MV-4-11 (cell line): ENCODE results near the gene GNAL.
"Not testable (repeated sequence)": the region's sequence is repeated elsewhere in the genome, so short reads cannot be mapped to it uniquely, and the experiment has no call there.

Experiments
- DNase-seq: peaks from one replicate; lab custom pipeline; 2025; lab: John Stamatoyannopoulos, UW

The GNAL gene

DNA sequence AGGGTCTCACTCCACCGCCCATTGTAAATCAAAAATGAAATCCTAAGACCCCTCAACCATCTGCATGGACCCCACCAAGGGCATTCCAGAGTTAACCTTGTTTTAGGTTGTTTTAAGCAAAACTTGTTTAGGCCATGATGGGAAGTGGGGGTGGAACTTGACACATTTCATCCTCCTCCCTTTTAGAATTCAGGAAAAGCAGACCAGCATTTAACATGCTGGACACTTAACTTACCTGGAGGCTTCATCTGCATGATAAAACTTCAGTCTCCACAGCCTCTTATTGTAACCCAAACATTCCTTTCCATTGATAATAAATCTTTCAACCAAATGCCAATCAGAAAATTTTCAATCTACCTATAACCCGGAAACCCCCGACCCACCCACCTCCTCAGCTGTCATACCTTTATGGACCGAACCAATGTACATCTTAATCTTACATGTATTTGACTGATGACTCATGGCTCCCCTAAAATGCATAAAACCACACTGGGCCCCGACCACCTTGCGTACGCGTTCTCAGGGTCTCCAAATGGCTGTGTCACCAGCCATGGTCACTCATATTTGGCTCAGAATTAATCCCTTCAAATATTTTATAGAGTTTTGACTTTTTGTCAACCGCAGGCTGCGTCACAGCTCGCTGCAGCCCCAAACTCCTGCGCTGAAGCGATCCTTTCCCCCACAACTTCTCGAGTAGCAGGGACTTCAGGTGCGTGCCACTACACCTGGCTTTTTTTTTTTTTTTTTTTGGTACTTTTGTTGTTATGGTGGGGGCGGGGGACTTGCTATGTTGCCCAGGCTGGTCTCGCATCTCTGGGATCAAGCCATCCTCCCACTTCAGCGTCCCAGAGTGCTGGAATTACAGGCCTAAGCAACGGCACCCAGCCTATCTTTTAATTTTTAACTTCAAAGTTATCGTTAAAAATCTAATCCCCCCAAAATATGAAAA lies 218.1 kb downstream of the GNAL start:
- DNase-seq, result no peak

DNA sequence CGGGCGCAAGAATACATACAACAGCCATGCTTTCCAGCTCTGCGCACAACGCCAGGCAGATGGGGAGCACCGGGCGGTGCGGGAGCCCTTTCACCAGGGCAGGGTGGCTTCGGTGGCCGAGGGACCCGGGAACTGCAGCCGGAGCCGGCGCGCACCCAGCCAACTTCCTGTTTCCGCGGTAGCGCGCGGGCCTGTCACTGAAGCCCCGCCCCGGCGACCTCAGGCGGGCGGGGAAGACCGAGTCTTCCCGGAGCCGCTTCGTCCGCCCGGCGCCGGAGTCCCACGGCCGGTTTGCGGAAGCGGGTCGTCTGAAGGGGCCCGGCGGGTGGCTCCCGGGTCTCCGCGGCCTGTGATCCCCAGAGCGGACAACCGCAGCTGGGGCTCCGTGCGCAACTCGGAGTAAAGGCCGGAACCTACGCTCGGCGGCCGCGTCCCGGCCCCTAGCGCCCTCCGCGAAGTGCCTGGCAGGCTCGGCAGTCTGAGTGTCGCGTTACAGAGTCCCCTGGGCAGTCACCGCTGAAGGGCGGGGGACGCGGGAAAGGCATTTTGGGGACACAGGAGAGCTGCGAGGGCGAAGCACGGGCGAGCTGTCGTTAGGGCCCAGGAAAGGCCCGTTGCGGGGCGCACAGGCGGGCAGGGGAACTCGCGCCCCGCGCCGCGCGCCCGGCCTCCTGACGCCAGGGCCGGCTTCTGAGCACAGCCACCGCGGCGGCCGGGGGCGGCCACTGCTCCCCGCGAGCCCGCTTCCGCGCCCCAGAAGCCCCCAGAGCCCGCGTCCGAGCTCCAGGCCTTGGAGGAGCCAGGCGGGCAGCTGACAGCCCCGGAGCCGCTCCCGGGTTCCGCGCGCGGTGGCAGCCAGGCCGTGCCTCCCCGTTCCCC lies 219.4 kb downstream of the GNAL start, which contains the start of gene MPPE1:
Gene MPPE1 (minus strand): TSS at position 136 of the 879 bp plus-strand sequence. CDS start 11,053 bp downstream, outside the sequence.
- DNase-seq, result peak; percentile 89

DNA sequence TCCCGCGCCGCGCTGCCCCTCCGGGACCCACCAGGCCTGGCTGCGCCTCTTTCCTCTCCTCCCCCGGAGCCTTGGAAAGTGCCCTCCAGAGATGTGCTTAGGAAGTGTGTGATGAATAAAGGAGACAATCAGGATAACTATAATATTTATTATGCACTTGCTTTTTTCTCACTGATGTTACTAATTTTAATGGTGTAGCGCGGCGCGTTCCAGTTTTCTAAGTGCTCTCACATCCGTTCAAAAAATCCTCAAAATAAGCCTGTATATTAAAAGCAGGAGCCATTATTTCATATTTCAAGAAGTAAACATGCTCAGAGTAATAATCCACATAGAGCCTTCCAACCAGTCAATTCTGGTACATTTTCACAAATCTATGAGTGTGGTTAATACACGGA lies 220.0 kb downstream of the GNAL start:
- DNase-seq, result no peak

DNA sequence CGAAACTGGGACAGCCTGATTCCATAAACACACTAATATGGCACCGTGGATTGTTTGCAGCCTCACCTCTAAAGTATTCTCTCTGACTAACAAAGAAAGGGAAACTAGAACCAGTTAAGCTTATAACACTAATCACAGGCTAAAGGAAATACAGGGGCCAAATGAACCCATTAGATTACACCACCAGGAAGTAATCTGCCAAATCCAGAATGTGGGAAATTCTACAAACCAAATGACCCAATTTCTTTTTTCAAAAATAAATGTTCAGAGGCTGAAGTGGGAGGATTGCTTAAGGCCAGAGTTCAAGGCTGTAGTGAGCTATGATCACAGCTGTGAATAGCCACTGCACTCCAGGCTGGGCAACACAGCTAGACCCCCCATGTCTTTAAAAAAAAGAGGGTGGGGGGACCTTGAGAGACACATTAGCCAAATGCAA lies 220.5 kb downstream of the GNAL start:
- DNase-seq, result peak; percentile 50

DNA sequence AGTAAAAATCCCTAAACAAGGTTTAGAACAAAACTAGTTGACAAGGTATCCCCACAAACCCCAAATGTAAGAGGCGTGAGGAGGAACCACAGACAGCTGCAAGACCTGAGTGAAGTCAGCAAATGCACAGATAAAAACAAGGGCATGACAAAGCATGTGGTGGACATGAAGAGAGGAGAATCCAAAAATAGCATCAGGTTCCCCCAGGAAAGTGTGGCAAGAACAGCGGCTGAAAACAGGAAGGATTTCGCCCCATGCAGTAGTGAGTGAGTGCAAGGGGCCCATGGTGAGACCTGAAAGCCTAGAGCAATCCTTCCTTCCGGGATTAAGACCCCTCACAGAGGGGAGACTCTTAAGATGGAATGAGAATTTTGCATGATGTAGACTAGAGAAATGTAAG lies 227.8 kb downstream of the GNAL start:
- peak; percentile 86 for DNase-seq

DNA sequence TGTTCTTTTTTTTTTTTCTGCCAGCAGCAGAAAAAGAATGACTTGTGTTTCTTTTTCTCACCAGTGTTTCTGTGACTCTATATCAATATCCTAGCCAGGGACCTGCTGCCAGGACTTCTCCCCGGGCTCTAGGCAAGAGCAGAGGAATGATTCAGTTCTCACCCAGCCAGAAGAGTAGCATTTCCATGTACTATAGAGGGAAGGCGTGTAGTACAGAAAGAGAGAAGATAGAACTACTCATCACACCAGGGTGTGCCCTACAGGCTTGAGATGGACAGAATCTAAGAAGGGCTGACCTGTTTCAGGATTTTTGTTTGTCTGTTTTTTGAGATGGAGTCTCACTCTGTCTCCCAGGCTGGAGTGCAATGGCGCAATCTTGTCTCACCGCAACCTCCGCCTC lies 230.5 kb downstream of the GNAL start:
- DNase-seq, result not testable (repeated sequence)

DNA sequence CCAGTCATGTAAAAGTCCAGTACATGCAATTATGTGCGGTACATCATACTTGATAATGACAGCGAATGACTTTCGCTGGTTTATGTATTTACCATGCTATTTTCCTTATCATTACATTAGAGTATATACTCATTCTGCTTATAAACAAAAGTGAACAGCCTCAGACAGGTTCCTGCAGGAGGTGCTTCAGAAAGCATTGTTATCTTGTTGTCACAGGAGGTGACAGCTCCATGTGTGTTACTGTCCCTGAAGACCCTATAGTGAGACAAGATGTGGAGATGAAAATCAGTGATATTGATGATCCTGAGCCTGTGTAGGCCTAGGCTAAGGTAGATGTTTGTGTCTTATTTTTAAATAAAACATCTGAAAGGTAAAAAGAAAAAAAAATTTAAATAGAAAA lies 234.4 kb downstream of the GNAL start:
- no peak for DNase-seq

DNA sequence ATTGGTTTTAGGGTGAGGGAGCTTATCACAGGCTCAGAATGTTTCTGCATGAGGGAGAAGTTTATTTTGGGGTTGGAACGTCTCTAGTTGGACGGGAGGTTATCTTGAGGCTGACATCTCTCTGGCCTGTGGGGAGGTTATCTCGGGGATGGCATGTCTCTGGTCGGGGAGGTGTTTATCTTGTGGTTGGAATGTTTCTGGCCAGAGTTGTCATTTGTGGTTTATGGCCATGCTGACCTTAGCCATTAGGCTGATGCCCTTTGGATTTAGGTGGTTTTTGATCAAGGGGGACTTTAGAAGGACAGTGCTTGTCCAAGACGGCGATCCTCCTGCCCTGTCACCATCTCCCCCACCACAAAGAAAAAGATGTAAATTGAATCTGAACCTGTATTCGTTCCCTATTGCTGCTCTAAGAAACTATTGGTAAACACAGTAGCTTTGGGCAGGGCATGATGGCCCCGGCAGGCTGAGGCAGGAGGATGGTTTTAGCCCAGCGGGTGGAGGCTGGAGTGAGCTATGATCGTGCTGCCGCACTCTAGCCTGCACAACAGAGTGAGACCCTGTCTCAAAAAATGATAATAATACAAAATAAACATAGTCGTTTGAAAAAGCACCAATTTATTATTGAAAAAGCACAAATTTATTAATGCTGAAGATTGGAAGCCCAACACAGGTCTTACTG lies 236.9 kb downstream of the GNAL start:
- no peak for DNase-seq

DNA sequence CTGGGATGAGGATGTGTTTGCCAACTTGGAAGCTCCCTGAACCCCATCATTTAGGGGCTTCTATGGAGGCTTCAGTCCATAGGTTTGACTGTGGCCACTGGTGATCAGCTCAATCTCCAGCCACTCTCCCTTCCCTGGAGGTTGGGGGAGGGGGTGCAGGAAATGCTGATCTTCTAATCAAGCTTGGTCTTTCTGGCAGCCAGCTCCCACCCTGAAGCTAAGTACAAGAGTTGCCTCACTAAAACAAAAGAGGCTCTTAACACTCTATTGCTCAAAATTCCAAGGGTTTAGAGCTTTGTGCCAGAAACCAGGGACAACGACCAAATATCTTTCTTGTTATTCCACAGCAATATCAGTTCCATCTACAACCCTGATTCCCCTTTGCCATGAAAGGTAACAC lies 238.4 kb downstream of the GNAL start:
- DNase-seq, result no peak

DNA sequence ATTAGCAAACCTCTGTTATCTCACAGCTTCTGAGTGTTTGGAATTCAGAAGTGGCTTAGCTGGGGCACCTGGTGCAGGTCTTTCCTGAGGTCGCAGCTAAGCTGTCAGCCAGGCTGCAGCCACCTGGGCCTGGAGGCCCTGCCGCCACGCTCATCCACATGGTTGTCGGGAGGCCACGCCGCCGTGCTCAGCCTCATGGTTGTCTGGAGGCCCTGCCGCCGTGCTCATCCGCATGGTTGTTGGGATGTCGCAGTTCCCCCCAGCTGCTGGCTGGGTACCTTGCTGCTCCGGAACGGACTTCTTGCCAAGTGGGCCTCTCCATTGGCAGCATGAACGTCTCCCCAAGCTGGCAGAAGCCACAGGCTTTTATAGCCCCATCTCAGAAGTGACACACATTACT lies 243.3 kb downstream of the GNAL start:
- DNase-seq, result no peak
